ENCODE results near the gene FAM50A.

DNA sequence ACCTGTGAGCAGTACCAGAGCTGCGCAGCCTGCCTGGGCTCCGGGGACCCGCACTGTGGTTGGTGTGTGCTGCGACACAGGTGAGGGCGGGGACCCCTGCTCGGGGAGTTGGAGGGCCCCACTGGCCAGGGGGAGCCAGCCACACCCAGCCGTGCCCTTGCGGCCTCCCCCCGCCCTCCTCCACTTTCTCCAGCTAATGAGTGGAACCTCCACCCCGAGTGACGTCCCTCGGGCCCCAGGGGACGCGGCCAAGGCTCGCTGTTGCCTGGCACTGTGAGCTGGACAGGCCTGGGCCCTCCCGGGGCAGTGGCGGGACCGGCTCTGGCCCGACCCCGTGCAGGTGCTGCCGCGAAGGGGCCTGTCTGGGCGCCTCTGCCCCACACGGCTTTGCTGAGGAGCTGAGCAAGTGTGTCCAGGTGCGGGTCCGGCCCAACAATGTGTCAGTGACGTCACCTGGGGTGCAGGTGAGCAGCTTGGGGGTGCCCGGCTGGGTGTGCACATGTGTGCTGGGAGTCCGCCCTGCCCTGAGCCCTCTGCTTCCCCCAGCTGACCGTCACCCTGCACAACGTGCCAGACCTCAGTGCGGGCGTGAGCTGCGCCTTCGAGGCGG lies 19.8 kb downstream of the FAM50A start:
- TF ChIP-seq, protein P1, sequence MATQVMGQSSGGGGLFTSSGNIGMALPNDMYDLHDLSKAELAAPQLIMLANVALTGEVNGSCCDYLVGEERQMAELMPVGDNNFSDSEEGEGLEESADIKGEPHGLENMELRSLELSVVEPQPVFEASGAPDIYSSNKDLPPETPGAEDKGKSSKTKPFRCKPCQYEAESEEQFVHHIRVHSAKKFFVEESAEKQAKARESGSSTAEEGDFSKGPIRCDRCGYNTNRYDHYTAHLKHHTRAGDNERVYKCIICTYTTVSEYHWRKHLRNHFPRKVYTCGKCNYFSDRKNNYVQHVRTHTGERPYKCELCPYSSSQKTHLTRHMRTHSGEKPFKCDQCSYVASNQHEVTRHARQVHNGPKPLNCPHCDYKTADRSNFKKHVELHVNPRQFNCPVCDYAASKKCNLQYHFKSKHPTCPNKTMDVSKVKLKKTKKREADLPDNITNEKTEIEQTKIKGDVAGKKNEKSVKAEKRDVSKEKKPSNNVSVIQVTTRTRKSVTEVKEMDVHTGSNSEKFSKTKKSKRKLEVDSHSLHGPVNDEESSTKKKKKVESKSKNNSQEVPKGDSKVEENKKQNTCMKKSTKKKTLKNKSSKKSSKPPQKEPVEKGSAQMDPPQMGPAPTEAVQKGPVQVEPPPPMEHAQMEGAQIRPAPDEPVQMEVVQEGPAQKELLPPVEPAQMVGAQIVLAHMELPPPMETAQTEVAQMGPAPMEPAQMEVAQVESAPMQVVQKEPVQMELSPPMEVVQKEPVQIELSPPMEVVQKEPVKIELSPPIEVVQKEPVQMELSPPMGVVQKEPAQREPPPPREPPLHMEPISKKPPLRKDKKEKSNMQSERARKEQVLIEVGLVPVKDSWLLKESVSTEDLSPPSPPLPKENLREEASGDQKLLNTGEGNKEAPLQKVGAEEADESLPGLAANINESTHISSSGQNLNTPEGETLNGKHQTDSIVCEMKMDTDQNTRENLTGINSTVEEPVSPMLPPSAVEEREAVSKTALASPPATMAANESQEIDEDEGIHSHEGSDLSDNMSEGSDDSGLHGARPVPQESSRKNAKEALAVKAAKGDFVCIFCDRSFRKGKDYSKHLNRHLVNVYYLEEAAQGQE (IDR thresholded peaks at IDR 0.05; ENCODE audit: insufficient replicate concordance, low read depth): no peak
- TF ChIP-seq, protein P2, sequence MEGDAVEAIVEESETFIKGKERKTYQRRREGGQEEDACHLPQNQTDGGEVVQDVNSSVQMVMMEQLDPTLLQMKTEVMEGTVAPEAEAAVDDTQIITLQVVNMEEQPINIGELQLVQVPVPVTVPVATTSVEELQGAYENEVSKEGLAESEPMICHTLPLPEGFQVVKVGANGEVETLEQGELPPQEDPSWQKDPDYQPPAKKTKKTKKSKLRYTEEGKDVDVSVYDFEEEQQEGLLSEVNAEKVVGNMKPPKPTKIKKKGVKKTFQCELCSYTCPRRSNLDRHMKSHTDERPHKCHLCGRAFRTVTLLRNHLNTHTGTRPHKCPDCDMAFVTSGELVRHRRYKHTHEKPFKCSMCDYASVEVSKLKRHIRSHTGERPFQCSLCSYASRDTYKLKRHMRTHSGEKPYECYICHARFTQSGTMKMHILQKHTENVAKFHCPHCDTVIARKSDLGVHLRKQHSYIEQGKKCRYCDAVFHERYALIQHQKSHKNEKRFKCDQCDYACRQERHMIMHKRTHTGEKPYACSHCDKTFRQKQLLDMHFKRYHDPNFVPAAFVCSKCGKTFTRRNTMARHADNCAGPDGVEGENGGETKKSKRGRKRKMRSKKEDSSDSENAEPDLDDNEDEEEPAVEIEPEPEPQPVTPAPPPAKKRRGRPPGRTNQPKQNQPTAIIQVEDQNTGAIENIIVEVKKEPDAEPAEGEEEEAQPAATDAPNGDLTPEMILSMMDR (IDR thresholded peaks at IDR 0.05; ENCODE audit: insufficient read depth, low read length): no peak

Data from HL-60 (cell line).